A549 treated with DMSO at 1 μM for 4 hours (cell line): Measurements from ENCODE around the gene HADH. TPM values are rescaled to one million over a fixed set of nuclear protein-coding genes. Genes with fewer than 3 reads are reported as not detected.

ENCODE experiments used
- total RNA-seq: library from RNA; stranded (reverse); fragments of 200-300 nt; extraction: Qiagen RNA extraction; gene quantifications from 5 replicates; pipeline ENCODE4 v1.2.3, GENCODE V29; 2022; ENCODE audit warnings: low read depth

Gene HADH
- total RNA-seq = 21.4 to 26.7 TPM (median 25.7 TPM) in 5 replicates

GRCh38 chr4:107989537-107990386, at the start of gene HADH:
Gene HADH (plus strand): TSS chr4:107989889. CDS start chr4:107989933, 44 bp downstream.

Other genes starting within 250 kb of the HADH start
- gene SGMS2, start 165.0 kb upstream of the HADH start, total RNA-seq = 17.9 to 28.0 TPM (median 21.9 TPM) in 5 replicates
- 1.4 to 2.0 TPM (median 1.7 TPM) in 5 replicates for gene CYP2U1, start 58.3 kb upstream of the HADH start, total RNA-seq
- not detected in 5 replicates for gene LEF1, start 179.0 kb downstream of the HADH start, total RNA-seq